Spleen (tissue), 11 donors: ENCODE measurements around the gene COX4I2. TPM values are rescaled to one million over a fixed set of nuclear protein-coding genes. Genes with fewer than 3 reads are reported as not detected.
"Not testable (repeated sequence)": the region's sequence is repeated elsewhere in the genome, so short reads cannot be mapped to it uniquely, and the experiment has no call there.

Experiments used
- DNase-seq: peaks from one replicate; pipeline ENCODE4 v3.0.0-alpha.2; 2020
- H3K27ac ChIP-seq, 8 donors: fragments of 200-600 bp; sonication (generic) in 7 of 8; 1 replicate in 4 of 8; 2 replicates in 4 of 8; pipeline versions ENCODE4 v1.5.0 to v1.8.0; 2016 to 2021; ENCODE audit warnings: inconsistent platforms in 4 of 8, mild to moderate bottlenecking in 4 of 8, moderate library complexity in 1 of 8
- H3K27me3 ChIP-seq, 7 donors: fragments of 200-600 bp; sonication (generic) in 6 of 7; replicated peaks in 1 of 7; 1 replicate in 4 of 7; 2 replicates in 3 of 7; pipeline versions ENCODE4 v1.5.0 to v1.8.0; 2016 to 2021; ENCODE audit warnings: inconsistent platforms in 3 of 7, mild to moderate bottlenecking in 1 of 7
- H3K36me3 ChIP-seq, 6 donors: fragments of 200-600 bp; sonication (generic) in 5 of 6; 1 replicate in 4 of 6; 2 replicates in 2 of 6; pipeline versions ENCODE4 v1.5.0 to v1.8.0; 2016 to 2021; ENCODE audit warnings: inconsistent platforms in 2 of 6
- H3K4me1 ChIP-seq, 6 donors: fragments of 200-600 bp; sonication (generic) in 5 of 6; 1 replicate in 3 of 6; 2 replicates in 3 of 6; pipeline versions ENCODE4 v1.5.0 to v1.8.0; 2016 to 2021; ENCODE audit warnings: inconsistent platforms in 3 of 6
- H3K4me3 ChIP-seq, 8 donors: fragments of 200-600 bp; sonication (generic) in 7 of 8; 1 replicate in 4 of 8; 2 replicates in 4 of 8; pipeline versions ENCODE4 v1.5.0 to v1.8.0; 2016 to 2021; ENCODE audit warnings: inconsistent platforms in 4 of 8, mild to moderate bottlenecking in 4 of 8, moderate library complexity in 2 of 8
- H3K9me3 ChIP-seq, 8 donors: fragments of 200-600 bp; sonication (generic) in 7 of 8; 1 replicate in 4 of 8; 2 replicates in 4 of 8; pipeline versions ENCODE4 v1.5.0 to v1.8.0; 2016 to 2021; ENCODE audit warnings: inconsistent platforms in 4 of 8
- POLR2A ChIP-seq, 3 donors: fragments of 450-650 bp; IDR thresholded peaks; one replicate each; pipeline ENCODE4 v1.5.1; 2017; ENCODE audit warnings: antibody characterized with exemption in 3 of 3, mild to moderate bottlenecking in 1 of 3
- POLR2AphosphoS5 ChIP-seq, 3 donors: sonication (generic); formaldehyde crosslinking; IDR thresholded peaks; one replicate each; pipeline ENCODE4 v1.5.1; 2017; ENCODE audit warnings: antibody characterized with exemption in 3 of 3
- WGBS, 5 donors: extraction: QIAGEN DNeasy Blood & Tissue Kit in 3 of 5; methylation state at CpG; one replicate each; pipeline versions ENCODE4 v1.1.5 to v1.1.7; 2013 to 2018; 5-methylcytosine and 5-hydroxymethylcytosine counted together
- intact Hi-C: fragments of 100-400 bp; cut with DNase I; formaldehyde crosslinking; loops from one replicate; pipeline ENCODE4 v1.15.0; 2023; ENCODE audit warnings: low total_unique reads
- polyA plus RNA-seq, 3 donors: library from polyadenylated mRNA; stranded (reverse); fragments of 200-250 nt; gene quantifications; one replicate each; pipeline ENCODE4 v1.2.1, GENCODE V29; 2013
- total RNA-seq, 7 donors: library from RNA; depleted of rRNA in 3 of 7; stranded (reverse); fragments of >200 nt in 3 of 7; fragmentation: NEBNext Ultra II Directional in 4 of 7; extraction: Animal tissue kit (Norgen Biotek cat#: 25700) in 4 of 7; gene quantifications; one replicate each; pipeline versions ENCODE4 v1.1.0 to v1.2.1, GENCODE V29; 2016 to 2021
- TF ChIP-seq, protein P1 (sequence below), 11 experiments: fragments of 200-600 bp in 7 of 11; fragments of 450-650 bp in 4 of 11; sonication (generic) in 4 of 11; IDR thresholded peaks in 8 of 11; conservative IDR thresholded peaks in 3 of 11; 1 replicate in 7 of 11; 2 replicates in 4 of 11; pipeline versions ENCODE4 v1.4.0 to v1.8.0; 2016 to 2021; ENCODE audit warnings: antibody characterized with exemption in 11 of 11, inconsistent platforms in 4 of 11, mild to moderate bottlenecking in 1 of 11
- donor health status: healthy with polysubstance abuse.
- donor health status: DM: no; HTN: no; CAD: no; lungs with moderate emphysema.
- donor health status: DM: no; HTN: no; CAD: no.
- donor health status: Bipolar disorder and iron deficiency.
- donor health status: healthy.
- donor health status: DM: no; HTN: no; CAD: no.
- donor health status: DM: yes; HTN: yes; CAD: no.

Gene COX4I2
- total and polyA plus RNA-seq, 10 donors, result 1.1 to 4.6 (median 1.7) TPM; not detected in 4

DNA sequence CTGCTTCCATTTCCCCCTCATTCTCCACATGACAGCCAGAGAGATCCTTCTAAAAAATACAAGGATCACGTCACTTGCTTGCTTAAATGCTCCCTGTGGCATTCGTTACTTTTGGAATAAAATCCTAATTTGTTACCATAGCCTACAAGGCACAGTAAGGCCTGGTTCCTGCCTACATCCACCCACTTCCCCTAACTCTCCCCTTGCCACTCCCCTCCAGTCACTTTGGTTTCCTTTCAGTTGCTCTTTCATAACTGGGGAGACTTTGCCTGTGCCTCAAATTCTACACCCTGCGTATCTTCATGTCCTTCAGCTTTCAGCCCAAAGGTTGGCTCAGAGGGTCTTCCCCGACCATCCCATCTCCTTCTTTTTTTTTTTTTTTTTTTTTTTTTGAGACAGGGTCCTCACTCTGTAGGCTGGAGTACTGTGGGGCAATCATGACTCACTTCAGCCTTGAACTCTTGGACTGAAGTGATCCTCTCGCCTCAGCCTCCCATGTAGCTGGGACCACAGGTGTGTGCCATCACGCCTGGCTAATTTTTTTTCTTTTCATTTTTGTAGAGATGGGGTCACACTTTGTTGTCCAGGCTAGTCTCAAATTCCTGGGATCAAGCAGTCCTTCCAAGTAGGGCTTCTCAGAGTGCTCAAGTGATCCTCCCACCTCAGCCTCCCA lies 20.1 kb upstream of the COX4I2 start:
- Histone ChIP-seq H3K27me3 (no peaks in the 10 kb centered on the region), H3K4me1 (peaks cover 6 to 38% (median 18%) of the 10 kb centered on the region in 6 donors), H3K27ac (peak overlapping the region in 6 of 8 donors; percentile 16 to 73 (median 52)), H3K9me3 (no peaks in the 10 kb centered on the region), H3K4me3 (no peak overlapping the region), H3K36me3 (no peaks in the 10 kb centered on the region)
- no peak for DNase-seq
- WGBS, 5 donors, result 36 to 56% (median 47%) methylated on average over 6 of the region's 6 CpGs
- intact Hi-C loops, result no loop called here
- no peak for TF ChIP-seq POLR2AphosphoS5 (IDR thresholded peaks at IDR 0.05)
- TF ChIP-seq, protein P1, sequence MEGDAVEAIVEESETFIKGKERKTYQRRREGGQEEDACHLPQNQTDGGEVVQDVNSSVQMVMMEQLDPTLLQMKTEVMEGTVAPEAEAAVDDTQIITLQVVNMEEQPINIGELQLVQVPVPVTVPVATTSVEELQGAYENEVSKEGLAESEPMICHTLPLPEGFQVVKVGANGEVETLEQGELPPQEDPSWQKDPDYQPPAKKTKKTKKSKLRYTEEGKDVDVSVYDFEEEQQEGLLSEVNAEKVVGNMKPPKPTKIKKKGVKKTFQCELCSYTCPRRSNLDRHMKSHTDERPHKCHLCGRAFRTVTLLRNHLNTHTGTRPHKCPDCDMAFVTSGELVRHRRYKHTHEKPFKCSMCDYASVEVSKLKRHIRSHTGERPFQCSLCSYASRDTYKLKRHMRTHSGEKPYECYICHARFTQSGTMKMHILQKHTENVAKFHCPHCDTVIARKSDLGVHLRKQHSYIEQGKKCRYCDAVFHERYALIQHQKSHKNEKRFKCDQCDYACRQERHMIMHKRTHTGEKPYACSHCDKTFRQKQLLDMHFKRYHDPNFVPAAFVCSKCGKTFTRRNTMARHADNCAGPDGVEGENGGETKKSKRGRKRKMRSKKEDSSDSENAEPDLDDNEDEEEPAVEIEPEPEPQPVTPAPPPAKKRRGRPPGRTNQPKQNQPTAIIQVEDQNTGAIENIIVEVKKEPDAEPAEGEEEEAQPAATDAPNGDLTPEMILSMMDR (IDR thresholded peaks at IDR 0.05 in 8 of 11, conservative IDR thresholded peaks at IDR 0.05 in 3 of 11), result no peak
- no peak for TF ChIP-seq POLR2A (IDR thresholded peaks at IDR 0.05)

DNA sequence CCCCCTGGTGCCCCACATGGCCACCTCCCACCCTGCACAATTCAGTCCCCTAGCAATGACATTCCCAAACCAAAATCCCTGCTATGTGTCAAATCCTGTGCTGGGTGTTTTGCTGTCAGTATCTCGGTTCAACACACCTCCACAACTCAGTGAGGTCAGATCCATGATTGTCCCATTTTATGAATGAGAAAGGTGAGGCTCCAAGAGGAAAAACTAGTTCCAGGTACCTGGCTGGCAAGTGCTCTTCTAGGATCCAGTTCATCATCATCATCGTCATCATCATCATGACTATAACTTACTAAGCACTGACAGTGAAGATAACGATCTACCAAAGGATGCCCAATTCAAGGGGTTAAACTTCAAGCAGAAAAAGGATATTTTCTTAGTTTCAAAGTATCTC lies 17.5 kb upstream of the COX4I2 start:
- Histone ChIP-seq H3K9me3 (no peaks in the 10 kb centered on the region), H3K36me3 (no peaks in the 10 kb centered on the region), H3K4me3 (no peak overlapping the region), H3K27me3 (no peaks in the 10 kb centered on the region), H3K27ac (no peak overlapping the region), H3K4me1 (peaks cover 0 to 38% (median 16%) of the 10 kb centered on the region in 6 donors)
- DNase-seq, result no peak
- no peak for TF ChIP-seq POLR2AphosphoS5 (IDR thresholded peaks at IDR 0.05)
- TF ChIP-seq POLR2A (IDR thresholded peaks at IDR 0.05), result no peak
- TF ChIP-seq, protein P1 (IDR thresholded peaks at IDR 0.05 in 8 of 11, conservative IDR thresholded peaks at IDR 0.05 in 3 of 11), result no peak
- 89 to 94% (median 93%) methylated on average over 3 of the region's 3 CpGs for WGBS, 5 donors
- intact Hi-C loops, result no loop called here

DNA sequence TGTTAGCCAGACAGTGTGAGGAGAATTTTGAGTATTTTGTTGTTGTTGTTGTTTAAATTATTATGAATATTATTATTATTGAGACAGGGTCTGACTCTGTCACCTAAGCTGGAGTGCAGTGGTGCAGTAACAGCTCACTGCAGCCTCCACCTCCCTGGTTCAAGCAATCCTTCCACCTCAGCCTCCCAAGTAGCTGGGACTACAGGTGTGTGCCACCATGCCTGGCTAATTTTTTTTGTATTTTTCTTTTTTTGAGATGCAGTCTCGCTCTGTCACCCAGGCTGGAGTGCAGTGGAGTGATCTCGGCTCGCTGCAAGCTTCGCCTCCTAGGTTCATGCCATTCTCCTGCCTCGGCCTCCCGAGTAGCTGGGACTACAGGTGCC lies 14.6 kb upstream of the COX4I2 start:
- DNase-seq, intact Hi-C loops, H3K27me3 ChIP-seq, H3K9me3 ChIP-seq, H3K4me3 ChIP-seq, H3K36me3 ChIP-seq: not testable (repeated sequence)
- peak overlapping the region in 6 of 8 donors; percentile 10 to 83 (median 78) for H3K27ac ChIP-seq
- WGBS, 5 donors, result 86 to 97% (median 89%) methylated on average over 6 of the region's 6 CpGs
- H3K4me1 ChIP-seq, result peaks cover 0 to 25% (median 14%) of the 10 kb centered on the region in 6 donors

DNA sequence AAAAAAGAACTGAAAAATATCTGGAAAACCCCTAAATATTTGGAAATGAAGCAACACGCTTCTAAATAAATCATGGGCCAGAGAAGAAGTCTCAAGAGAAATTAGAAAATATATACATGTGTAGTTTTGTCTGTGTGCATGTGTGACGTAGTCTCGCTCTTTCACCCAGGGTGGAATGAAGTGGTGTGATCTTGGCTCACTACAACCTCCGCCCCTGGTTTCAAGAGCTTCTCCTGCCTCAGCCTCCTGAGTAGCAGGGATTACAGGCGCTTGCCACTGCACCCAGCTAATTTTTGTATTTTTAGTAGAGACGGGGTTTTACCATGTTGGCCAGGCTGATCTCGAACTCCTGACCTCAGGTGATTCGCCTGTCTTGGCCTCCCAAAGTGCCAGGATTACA lies 11.2 kb upstream of the COX4I2 start:
- 73 to 89% (median 83%) methylated on average over 8 of the region's 8 CpGs for WGBS, 5 donors

DNA sequence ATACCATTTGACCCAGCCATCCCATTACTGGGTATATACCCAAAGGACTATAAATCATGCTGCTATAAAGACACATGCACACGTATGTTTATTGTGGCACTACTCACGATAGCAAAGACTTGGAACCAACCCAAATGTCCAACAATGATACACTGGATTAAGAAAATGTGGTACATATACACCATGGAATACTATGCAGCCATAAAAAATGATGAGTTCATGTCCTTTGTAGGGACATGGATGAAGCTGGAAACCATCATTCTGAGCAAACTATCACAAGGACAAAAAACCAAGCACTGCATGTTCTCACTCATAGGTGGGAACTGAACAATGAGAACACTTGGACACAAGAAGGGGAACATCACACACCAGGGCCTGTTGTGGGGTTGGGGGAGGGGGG lies 9.7 kb upstream of the COX4I2 start:
- H3K27me3 ChIP-seq, intact Hi-C loops, H3K4me3 ChIP-seq, H3K27ac ChIP-seq, H3K9me3 ChIP-seq, DNase-seq, H3K36me3 ChIP-seq: not testable (repeated sequence)
- peaks cover 0 to 10% (median 3%) of the 10 kb centered on the region in 6 donors for H3K4me1 ChIP-seq
- 78 to 93% (median 82%) methylated on average over 2 of the region's 2 CpGs for WGBS, 5 donors

More for the DNA sequence above, 11.2 kb upstream of the COX4I2 start:
- H3K27ac ChIP-seq, H3K27me3 ChIP-seq, DNase-seq, H3K9me3 ChIP-seq, H3K4me3 ChIP-seq, intact Hi-C loops, H3K36me3 ChIP-seq: not testable (repeated sequence)
- H3K4me1 ChIP-seq, result peaks cover 0 to 21% (median 12%) of the 10 kb centered on the region in 6 donors
